Endothelial cell of coronary artery (primary cell): ENCODE results near the gene NUP62CL. TPM values are rescaled to one million over a fixed set of nuclear protein-coding genes. Genes with fewer than 3 reads are reported as not detected.

Experiments
- total RNA-seq: library from RNA; depleted of rRNA; stranded (reverse); fragments of >200 nt; gene quantifications from 2 replicates; pipeline ENCODE4 v1.2.3, GENCODE V29; 2014

NUP62CL gene
- not detected in 2 replicates for total RNA-seq

GRCh38 chrX:107205770-107206696, at the start of gene NUP62CL, which contains the start of gene DNAAF6:
TSS of gene NUP62CL (minus strand) at chrX:107206433. CDS start at chrX:107175146, 31,287 bp downstream.
TSS of gene DNAAF6 (plus strand) at chrX:107206611. CDS start at chrX:107212876, 6,265 bp downstream.

GRCh38 chrX:107118322-107119147, 87.7 kb downstream of the NUP62CL start, which contains the start of gene RBM41:
TSS of gene RBM41 (minus strand) at chrX:107118822. CDS start at chrX:107118773, 49 bp downstream.

Other genes with a start within 250 kb of the NUP62CL start
- 13.6 and 14.3 TPM in 2 replicates for gene MORC4, start 206.2 kb downstream of the NUP62CL start, total RNA-seq
- 10.7 and 11.7 TPM in 2 replicates for gene RBM41, start 87.6 kb downstream of the NUP62CL start, total RNA-seq
- not detected in 2 replicates for gene DNAAF6, start 178 bp upstream of the NUP62CL start, total RNA-seq
- not detected in 2 replicates for gene FRMPD3, start 243.2 kb upstream of the NUP62CL start, total RNA-seq